Heart left ventricle (tissue), 13 donors: ENCODE results near the gene GPX3.

Experiments
- POLR2A ChIP-seq, 2 donors: fragments of 450-650 bp; IDR thresholded peaks; one replicate each; pipeline ENCODE4 v1.6.1; 2017; ENCODE audit warnings: antibody characterized with exemption in 2 of 2, mild to moderate bottlenecking in 2 of 2, moderate library complexity in 2 of 2
- TF ChIP-seq, protein P1 (sequence below), 12 donors: fragments of 200-600 bp; sonication (generic) in 4 of 12; IDR thresholded peaks; one replicate each; pipeline versions ENCODE4 v1.5.0 to v1.8.0; 2018 to 2022; ENCODE audit warnings: antibody characterized with exemption in 12 of 12, mild to moderate bottlenecking in 5 of 12
- donor health status: ischemic (EF 13 %, LVEDD 7.1; RV severe dilation, severe dysfunction).
- donor health status: DM: no; HTN: yes; CAD: no.
- donor health status: DM: no; HTN: no; CAD: no.
- donor health status: ischemic (EF 25% LVEDD 6.9; RV normal size, moderate dysfunction).
- donor health status: ischemic (EF 25% LVEDD 5.7; RV mildly dilated, moderate dysfunction).
- donor health status: ischemic (EF 35%, LVEDD 5.7; RV mildly dilated, moderate dysfunction).
- donor health status: nonischemic (EF 11% LVEDD 7.7; RV severe dilation, severe dysfunction).
- donor health status: DM: yes; HTN: yes; CAD: no.
- donor health status: PGD.
- donor health status: ischemic (EF 29% LVEDD 5.4; RV normal size, mild dysfunction).
- donor health status: nonischemic (EF 23%, LVEDD 6.1; RV moderate dilation, normal function).

DNA sequence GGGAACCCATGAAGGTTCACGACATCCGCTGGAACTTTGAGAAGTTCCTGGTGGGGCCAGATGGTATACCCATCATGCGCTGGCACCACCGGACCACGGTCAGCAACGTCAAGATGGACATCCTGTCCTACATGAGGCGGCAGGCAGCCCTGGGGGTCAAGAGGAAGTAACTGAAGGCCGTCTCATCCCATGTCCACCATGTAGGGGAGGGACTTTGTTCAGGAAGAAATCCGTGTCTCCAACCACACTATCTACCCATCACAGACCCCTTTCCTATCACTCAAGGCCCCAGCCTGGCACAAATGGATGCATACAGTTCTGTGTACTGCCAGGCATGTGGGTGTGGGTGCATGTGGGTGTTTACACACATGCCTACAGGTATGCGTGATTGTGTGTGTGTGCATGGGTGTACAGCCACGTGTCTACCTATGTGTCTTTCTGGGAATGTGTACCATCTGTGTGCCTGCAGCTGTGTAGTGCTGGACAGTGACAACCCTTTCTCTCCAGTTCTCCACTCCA lies 7.6 kb downstream of the GPX3 start:
- TF ChIP-seq, protein P1, sequence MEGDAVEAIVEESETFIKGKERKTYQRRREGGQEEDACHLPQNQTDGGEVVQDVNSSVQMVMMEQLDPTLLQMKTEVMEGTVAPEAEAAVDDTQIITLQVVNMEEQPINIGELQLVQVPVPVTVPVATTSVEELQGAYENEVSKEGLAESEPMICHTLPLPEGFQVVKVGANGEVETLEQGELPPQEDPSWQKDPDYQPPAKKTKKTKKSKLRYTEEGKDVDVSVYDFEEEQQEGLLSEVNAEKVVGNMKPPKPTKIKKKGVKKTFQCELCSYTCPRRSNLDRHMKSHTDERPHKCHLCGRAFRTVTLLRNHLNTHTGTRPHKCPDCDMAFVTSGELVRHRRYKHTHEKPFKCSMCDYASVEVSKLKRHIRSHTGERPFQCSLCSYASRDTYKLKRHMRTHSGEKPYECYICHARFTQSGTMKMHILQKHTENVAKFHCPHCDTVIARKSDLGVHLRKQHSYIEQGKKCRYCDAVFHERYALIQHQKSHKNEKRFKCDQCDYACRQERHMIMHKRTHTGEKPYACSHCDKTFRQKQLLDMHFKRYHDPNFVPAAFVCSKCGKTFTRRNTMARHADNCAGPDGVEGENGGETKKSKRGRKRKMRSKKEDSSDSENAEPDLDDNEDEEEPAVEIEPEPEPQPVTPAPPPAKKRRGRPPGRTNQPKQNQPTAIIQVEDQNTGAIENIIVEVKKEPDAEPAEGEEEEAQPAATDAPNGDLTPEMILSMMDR (IDR thresholded peaks at IDR 0.05), result no peak
- TF ChIP-seq POLR2A (IDR thresholded peaks at IDR 0.05), result no peak
